SK-N-MC (cell line): ENCODE data around the gene ALOX5.
"Not testable (repeated sequence)": the region's sequence is repeated elsewhere in the genome, so short reads cannot be mapped to it uniquely, and the experiment has no call there.

Experiments used
- EZH2 ChIP-seq: fragments of 200-600 bp; sonication (generic); IDR thresholded peaks from one replicate; pipeline ENCODE4 v1.6.1; 2017; ENCODE audit warnings: antibody characterized with exemption
- POLR2AphosphoS5 ChIP-seq: IDR thresholded peaks from 2 replicates; pipeline ENCODE4 v1.6.1; 2012; ENCODE audit warnings: mild to moderate bottlenecking, low read depth, low read length, borderline replicate concordance

DNA sequence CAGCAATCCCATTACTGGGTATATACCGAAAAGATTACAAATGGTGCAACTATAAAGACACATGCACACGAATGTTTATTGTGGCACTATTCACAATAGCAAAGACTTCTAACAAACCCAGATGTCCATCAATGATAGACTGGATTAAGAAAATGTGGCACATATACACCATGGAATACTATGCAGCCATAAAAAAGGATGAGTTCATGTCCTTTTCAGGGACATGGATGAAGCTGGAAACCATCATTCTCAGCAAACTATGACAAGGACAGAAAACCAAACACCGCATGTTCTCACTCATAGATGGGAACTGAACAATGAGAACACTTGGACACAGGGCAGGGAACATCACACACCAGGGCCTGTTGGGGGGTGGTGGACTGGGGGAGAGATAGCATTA is 6.4 kb upstream of the ALOX5 start:
- TF ChIP-seq EZH2, POLR2AphosphoS5: not testable (repeated sequence)
